Endodermal cell (in vitro differentiated cells): ENCODE results near the gene SERP2. TPM values are rescaled to one million over a fixed set of nuclear protein-coding genes. Genes with fewer than 3 reads are reported as not detected.

Source experiments
- DNase-seq: peaks from one replicate; pipeline ENCODE4 v3.0.0-alpha.2; 2017
- H3K27ac ChIP-seq: 2 replicates; pipeline ENCODE4 v1.5.1; 2013; ENCODE audit warnings: mild to moderate bottlenecking, low read depth, low read length, moderate library complexity
- H3K27me3 ChIP-seq: 2 replicates; pipeline ENCODE4 v1.6.1; 2013; ENCODE audit warnings: mild to moderate bottlenecking, low read length, moderate library complexity; ENCODE audit not compliant: insufficient read depth, control insufficient read depth, poor library complexity, severe bottlenecking
- H3K36me3 ChIP-seq: 2 replicates; pipeline ENCODE4 v1.7.0; 2013; ENCODE audit warnings: mild to moderate bottlenecking, low read length, moderate library complexity; ENCODE audit not compliant: control insufficient read depth, insufficient read depth
- H3K4me1 ChIP-seq: one replicate; pipeline ENCODE4 v1.7.0; 2013; ENCODE audit warnings: low read length; ENCODE audit not compliant: control insufficient read depth, insufficient read depth
- H3K4me3 ChIP-seq: 2 replicates; pipeline ENCODE4 v1.5.1; 2013; ENCODE audit warnings: mild to moderate bottlenecking, low read length, moderate library complexity
- H3K9ac ChIP-seq: 2 replicates; pipeline ENCODE4 v1.6.1; 2013; ENCODE audit warnings: mild to moderate bottlenecking, low read length, moderate library complexity; ENCODE audit not compliant: poor library complexity, severe bottlenecking; ENCODE audit errors: extremely low read depth
- H3K9me3 ChIP-seq: 2 replicates; pipeline ENCODE4 v1.6.1; 2013; ENCODE audit warnings: mild to moderate bottlenecking, low read length, moderate library complexity; ENCODE audit not compliant: control insufficient read depth
- H3K27ac Mint-ChIP-seq: 2 replicates; pipeline ENCODE4 v1.8.0; 2020; ENCODE audit warnings: mixed read lengths
- H3K27me3 Mint-ChIP-seq: 2 replicates; pipeline ENCODE4 v1.8.0; 2021; ENCODE audit warnings: mild to moderate bottlenecking, mixed read lengths; ENCODE audit not compliant: insufficient read depth
- H3K36me3 Mint-ChIP-seq: 2 replicates; pipeline ENCODE4 v1.8.0; 2020; ENCODE audit warnings: low read depth, mixed read lengths
- H3K4me1 Mint-ChIP-seq: 2 replicates; pipeline ENCODE4 v1.8.0; 2020; ENCODE audit warnings: mixed read lengths
- H3K4me3 Mint-ChIP-seq: 2 replicates; pipeline ENCODE4 v1.8.0; 2020; ENCODE audit warnings: mild to moderate bottlenecking, moderate library complexity, mixed read lengths
- H3K9me3 Mint-ChIP-seq: 2 replicates; pipeline ENCODE4 v1.8.0; 2020; ENCODE audit warnings: mild to moderate bottlenecking, mixed read lengths
- CTCF ChIP-seq: fragments of 200-600 bp; sonication (generic); conservative IDR thresholded peaks from 2 replicates; pipeline ENCODE4 v1.5.0; 2021; ENCODE audit warnings: antibody characterized with exemption, mild to moderate bottlenecking
- WGBS, 2 experiments: methylation state at CpG; one replicate each; pipeline versions ENCODE4 v1.1.5 to v1.1.7; 2013; ENCODE audit warnings: missing lambda C conversion rate in 2 of 2, mixed read lengths in 1 of 2; ENCODE audit not compliant: insufficient coverage in 1 of 2, insufficient read length in 1 of 2; 5-methylcytosine and 5-hydroxymethylcytosine counted together
- total RNA-seq, 2 donors: library from RNA; stranded (reverse); fragmentation: NEBNext Ultra II Directional in 1 of 2; extraction: Animal tissue kit (Norgen Biotek cat#: 25700) in 1 of 2; gene quantifications; 2 replicates in 1 of 2; 3 replicates in 1 of 2; pipeline ENCODE4 v1.2.1, GENCODE V29; 2021

SERP2 gene
- total RNA-seq, 2 donors from 2014 or later = 2.9 to 3.5 TPM

GRCh38 chr13:44385401-44385800 is 11.8 kb downstream of the SERP2 start:
- Mint-ChIP-seq H3K36me3 (no peaks in the 10 kb centered on the region), H3K27ac (no peak overlapping the region), H3K4me3 (no peak overlapping the region), H3K9me3 (no peaks in the 10 kb centered on the region), H3K27me3 (peaks cover 8% of the 10 kb centered on the region), H3K4me1 (peaks cover 54% of the 10 kb centered on the region)
- no peak for DNase-seq
- 87% methylated on average over 3 of the region's 3 CpGs; no CpG with 5 or more reads in 1 of the 2 experiments for WGBS, 2 experiments
- H3K27ac ChIP-seq = no peak overlapping the region
- H3K9me3 ChIP-seq = no peaks in the 10 kb centered on the region
- H3K4me1 ChIP-seq = peaks cover 20% of the 10 kb centered on the region
- TF ChIP-seq CTCF = no peak
- no peaks in the 10 kb centered on the region for H3K27me3 ChIP-seq
- H3K9ac ChIP-seq = no peak overlapping the region
- H3K36me3 ChIP-seq = no peaks in the 10 kb centered on the region
- H3K4me3 ChIP-seq = no peak overlapping the region

- Mint-ChIP-seq H3K36me3 (no peaks in the 10 kb centered on the region), H3K27me3 (peaks cover 12% of the 10 kb centered on the region), H3K27ac (no peak overlapping the region), H3K9me3 (no peaks in the 10 kb centered on the region), H3K4me3 (no peak overlapping the region), H3K4me1 (peaks cover 57% of the 10 kb centered on the region)
- Histone ChIP-seq H3K36me3 (no peaks in the 10 kb centered on the region), H3K4me3 (no peak overlapping the region), H3K9me3 (no peaks in the 10 kb centered on the region), H3K4me1 (peaks cover 20% of the 10 kb centered on the region), H3K9ac (no peak overlapping the region), H3K27ac (no peak overlapping the region), H3K27me3 (no peaks in the 10 kb centered on the region)
- 86 to 96% methylated on average over 4 to 6 of the region's 6 CpGs for WGBS, 2 experiments
- no peak for DNase-seq
- TF ChIP-seq CTCF = no peak
Observed at GRCh38 chr13:44385847-44386246, 12.2 kb downstream of the SERP2 start.

- H3K27ac Mint-ChIP-seq = peak overlapping the region; percentile 0
- H3K27me3 Mint-ChIP-seq = peaks cover 12% of the 10 kb centered on the region
- H3K9me3 Mint-ChIP-seq = no peaks in the 10 kb centered on the region
- no peak for TF ChIP-seq CTCF
- H3K27ac ChIP-seq = peak overlapping the region; percentile 5
- DNase-seq = no peak
- no peaks in the 10 kb centered on the region for H3K36me3 ChIP-seq
- H3K36me3 Mint-ChIP-seq = no peaks in the 10 kb centered on the region
- H3K4me1 ChIP-seq = peaks cover 22% of the 10 kb centered on the region
- WGBS, 2 experiments = 63 to 64% methylated on average over 5 to 7 of the region's 7 CpGs
- H3K4me1 Mint-ChIP-seq = peaks cover 59% of the 10 kb centered on the region
- H3K4me3 Mint-ChIP-seq = no peak overlapping the region
- H3K9ac ChIP-seq = no peak overlapping the region
- no peaks in the 10 kb centered on the region for H3K9me3 ChIP-seq
- H3K27me3 ChIP-seq = no peaks in the 10 kb centered on the region
- no peak overlapping the region for H3K4me3 ChIP-seq
Observed at GRCh38 chr13:44386913-44387556, 13.4 kb downstream of the SERP2 start.
